AML-193 (cell line): ENCODE results near the gene UBE2K.
"Not testable (repeated sequence)": the region's sequence is repeated elsewhere in the genome, so short reads cannot be mapped to it uniquely, and the experiment has no call there.

Experiments used
- DNase-seq, 2 experiments: peaks; one replicate each; lab custom pipeline; 2025; lab: John Stamatoyannopoulos, UW

Gene UBE2K

DNA sequence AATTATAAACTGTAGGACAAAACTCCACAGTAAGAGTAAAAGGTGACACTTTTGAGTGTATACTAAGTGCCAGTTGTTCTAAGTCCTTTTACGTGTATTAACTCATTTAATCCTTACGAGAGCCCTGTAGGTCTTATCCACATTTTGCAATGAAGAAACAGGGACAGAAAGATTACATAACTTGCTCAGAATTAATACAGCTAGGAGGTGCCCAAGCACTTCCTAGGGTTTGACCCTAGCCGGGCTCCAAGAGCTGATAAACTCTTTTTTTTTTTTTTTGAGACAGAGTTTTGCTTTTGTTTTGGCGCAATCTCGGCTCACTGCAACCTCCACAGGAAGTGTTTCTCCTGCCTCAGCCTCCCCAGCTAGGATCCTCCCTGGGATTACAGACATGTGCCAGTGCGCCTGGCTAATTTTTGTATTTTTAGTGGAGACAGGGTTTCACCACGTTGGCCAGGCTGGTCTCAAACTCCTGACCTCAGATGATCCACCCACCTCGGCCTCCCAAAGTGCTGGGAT lies 110.4 kb downstream of the UBE2K start:
- peak; percentile 33 to 57 for DNase-seq

DNA sequence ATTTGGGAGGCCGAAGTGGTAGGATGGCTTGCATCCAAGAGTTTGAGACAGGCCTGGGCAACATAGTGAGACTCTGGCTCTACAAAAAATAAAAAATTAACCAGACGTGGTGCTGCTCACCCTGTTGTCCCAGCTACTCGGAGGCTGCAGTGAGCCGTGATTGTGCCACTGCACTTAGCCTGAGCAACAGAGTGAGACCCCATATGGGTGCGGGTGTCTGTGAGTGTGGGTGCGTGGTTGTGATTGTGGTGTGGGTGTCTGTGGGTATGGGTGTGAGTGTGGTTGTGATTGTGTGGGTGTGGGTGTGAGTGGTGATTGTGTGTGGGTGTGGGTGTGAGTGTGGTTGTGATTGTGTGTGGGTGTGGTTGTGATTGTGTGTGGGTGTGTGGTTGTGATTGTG lies 114.6 kb downstream of the UBE2K start:
- DNase-seq = no peak

DNA sequence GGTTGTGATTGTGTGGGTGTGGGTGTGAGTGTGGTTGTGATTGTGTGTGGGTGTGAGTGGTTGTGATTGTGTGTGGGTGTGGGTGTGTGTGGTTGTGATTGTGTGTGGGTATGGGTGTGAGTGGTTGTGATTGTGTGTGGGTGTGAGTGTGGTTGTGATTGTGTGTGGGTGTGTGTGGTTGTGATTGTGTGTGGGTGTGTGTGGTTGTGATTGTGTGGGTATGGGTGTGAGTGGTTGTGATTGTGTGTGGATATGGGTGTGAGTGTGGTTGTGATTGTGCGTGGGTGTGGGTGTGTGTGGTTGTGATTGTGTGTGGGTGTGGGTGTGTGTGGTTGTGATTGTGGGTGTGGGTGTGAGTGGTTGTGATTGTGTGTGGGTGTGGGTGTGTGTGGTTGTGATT lies 115.1 kb downstream of the UBE2K start:
- DNase-seq = not testable (repeated sequence)

- not testable (repeated sequence) for DNase-seq
Observed at GRCh38 chr4:39813761-39814160, 115.8 kb downstream of the UBE2K start.

GRCh38 chr4:39814403-39815185 lies 116.7 kb downstream of the UBE2K start:
- no peak for DNase-seq

DNA sequence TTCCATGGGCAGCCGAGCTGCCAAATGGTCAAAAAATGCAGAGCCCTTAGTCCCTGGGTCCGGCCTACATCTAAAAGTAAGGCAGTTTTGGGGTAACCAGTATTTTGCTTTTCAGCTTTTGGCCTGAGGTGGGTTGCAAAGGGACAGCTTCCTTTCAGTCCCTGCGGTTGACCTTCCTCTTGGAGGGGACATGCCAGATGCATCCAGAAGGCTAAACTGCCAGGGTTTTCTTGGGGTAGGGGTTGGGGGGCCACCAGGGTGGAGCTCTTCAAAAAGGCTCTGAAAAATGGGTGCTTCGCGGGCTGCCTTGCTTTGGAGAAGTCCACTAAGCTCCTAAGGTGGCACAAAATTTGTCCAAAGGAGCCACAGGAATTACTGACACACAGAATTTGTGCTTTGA lies 120.7 kb downstream of the UBE2K start:
- no peak for DNase-seq

DNA sequence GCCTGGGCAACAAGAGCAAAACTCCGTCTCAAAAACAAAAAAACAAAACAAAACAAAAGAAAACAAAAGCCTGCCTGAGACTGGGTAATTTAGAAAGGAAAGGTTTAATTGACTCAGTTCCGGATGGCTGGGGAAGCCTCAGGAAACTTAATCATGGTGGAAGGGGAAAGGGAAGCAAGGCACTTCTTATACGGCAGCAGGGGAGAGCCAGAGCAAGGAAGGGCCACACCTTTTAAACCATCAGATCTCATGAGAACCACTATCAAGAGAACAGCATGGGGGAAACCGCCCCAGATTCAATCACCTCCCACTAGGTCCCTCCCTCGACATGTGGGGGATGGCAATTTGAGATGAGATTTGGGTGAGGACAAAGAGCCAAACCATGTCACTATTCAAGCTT lies 122.2 kb downstream of the UBE2K start:
- DNase-seq = no peak

DNA sequence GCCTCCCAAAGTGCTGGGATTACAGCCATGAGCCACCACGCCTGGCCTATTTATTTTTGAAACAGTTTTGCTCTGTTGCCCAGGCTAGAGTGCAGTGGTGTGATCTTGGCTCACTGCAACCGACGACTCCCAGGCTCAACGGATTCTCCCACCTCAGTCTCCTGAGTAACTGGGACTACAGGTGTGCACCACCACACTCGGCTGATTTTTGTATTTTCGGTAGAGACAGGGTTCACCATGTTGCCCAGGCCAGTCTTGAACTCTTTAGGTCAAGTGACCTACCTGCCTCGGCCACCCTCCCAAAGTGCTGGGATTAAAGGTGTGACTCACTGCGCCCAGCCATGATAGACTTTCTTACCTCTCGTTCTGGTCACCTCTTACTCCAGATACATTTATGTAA lies 124.0 kb downstream of the UBE2K start:
- DNase-seq = no peak

DNA sequence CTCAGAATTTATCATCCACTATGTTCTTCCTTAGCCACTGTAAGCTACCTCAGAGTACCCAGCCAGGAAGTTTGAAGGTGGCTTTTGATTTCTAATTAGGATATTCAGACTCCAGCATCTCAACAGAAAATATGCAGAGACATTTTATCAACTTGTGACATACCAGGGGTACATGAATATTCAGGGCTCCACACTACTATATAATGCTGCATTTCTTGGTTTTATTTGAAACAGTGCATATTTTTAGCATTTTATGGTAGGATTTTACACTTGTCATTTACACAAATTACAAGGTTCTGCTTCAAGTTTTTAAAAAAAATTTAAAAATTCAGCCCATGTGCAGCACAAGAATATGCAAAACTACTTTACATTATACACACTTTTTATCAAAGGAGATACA lies 124.7 kb downstream of the UBE2K start:
- DNase-seq = no peak

GRCh38 chr4:39823191-39823590 lies 125.3 kb downstream of the UBE2K start:
- DNase-seq = no peak

DNA sequence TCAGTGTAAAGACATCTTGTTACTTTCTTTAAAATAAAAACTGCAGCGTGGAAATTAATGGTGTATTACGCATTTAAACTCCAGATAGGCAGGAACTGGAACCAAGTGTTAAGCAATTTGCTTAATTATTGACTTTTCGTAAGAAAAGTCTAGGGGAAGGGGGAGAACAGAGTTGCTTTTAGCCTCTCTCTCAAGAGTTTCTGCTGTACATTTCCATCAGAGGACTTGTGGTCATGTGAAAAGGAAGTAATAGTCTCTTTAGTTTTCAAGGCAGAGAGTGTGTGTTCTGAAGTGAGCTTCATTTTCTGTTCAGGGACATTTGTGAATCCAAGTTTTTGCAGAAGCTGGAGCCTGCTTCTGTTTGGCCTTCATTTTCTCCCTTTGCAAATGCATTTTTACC lies 127.2 kb downstream of the UBE2K start:
- DNase-seq = peak in 1 of 2 experiments; percentile 13

GRCh38 chr4:39825741-39826231 lies 127.8 kb downstream of the UBE2K start:
- no peak for DNase-seq
